MM.1S (cell line): ENCODE results near the gene MAGEB6.

Source experiments
- DNase-seq: peaks from one replicate; pipeline ENCODE4 v3.0.0-alpha.2; 2015
- H2AFZ ChIP-seq: fragments of 300-600 bp; sonication (generic); 2 replicates; pipeline ENCODE4 v1.6.0; 2016; ENCODE audit warnings: antibody characterized with exemption, low read length
- H3F3A ChIP-seq: fragments of 300-600 bp; sonication (generic); 2 replicates; pipeline ENCODE4 v1.6.1; 2016; ENCODE audit warnings: mild to moderate bottlenecking, antibody characterized with exemption, low read length, moderate library complexity, mixed read lengths; ENCODE audit not compliant: insufficient read depth
- H3K27ac ChIP-seq: fragments of 300-600 bp; sonication (generic); 2 replicates; pipeline ENCODE4 v1.5.1; 2016; ENCODE audit warnings: mild to moderate bottlenecking, low read length
- H3K27me3 ChIP-seq: fragments of 300-600 bp; sonication (generic); replicated peaks from 2 replicates; pipeline ENCODE4 v1.6.0; 2016; ENCODE audit warnings: low read length; ENCODE audit not compliant: insufficient read depth
- H3K36me3 ChIP-seq: fragments of 300-600 bp; sonication (generic); replicated peaks from 2 replicates; pipeline ENCODE4 v1.6.1; 2016; ENCODE audit warnings: mild to moderate bottlenecking, low read length, mixed read lengths; ENCODE audit not compliant: insufficient read depth
- H3K4me1 ChIP-seq: fragments of 300-600 bp; sonication (generic); 2 replicates; pipeline ENCODE4 v1.6.1; 2016; ENCODE audit warnings: low read length, mixed read lengths
- H3K4me2 ChIP-seq: fragments of 300-600 bp; sonication (generic); 2 replicates; pipeline ENCODE4 v1.6.0; 2016; ENCODE audit warnings: low read depth, low read length
- H3K4me3 ChIP-seq: fragments of 300-600 bp; sonication (generic); 2 replicates; pipeline ENCODE4 v1.5.1; 2016; ENCODE audit warnings: low read length, mixed read lengths
- H3K79me2 ChIP-seq: fragments of 300-600 bp; sonication (generic); 2 replicates; pipeline ENCODE4 v1.6.1; 2016; ENCODE audit warnings: mixed run types, low read length, mixed read lengths
- H3K9ac ChIP-seq: fragments of 300-600 bp; sonication (generic); 2 replicates; pipeline ENCODE4 v1.6.1; 2016; ENCODE audit warnings: low read length, mixed read lengths
- H3K9me2 ChIP-seq: fragments of 300-600 bp; sonication (generic); replicated peaks from 2 replicates; pipeline ENCODE4 v1.6.1; 2016; ENCODE audit warnings: mild to moderate bottlenecking, low read length, mixed read lengths; ENCODE audit not compliant: insufficient read depth
- H3K9me3 ChIP-seq: fragments of 300-600 bp; sonication (generic); replicated peaks from 2 replicates; pipeline ENCODE4 v1.6.1; 2016; ENCODE audit warnings: mild to moderate bottlenecking, low read length, mixed read lengths; ENCODE audit not compliant: insufficient read depth
- H4K20me1 ChIP-seq: fragments of 300-600 bp; sonication (generic); 2 replicates; pipeline ENCODE4 v1.6.1; 2016; ENCODE audit warnings: mild to moderate bottlenecking, low read length, moderate library complexity, mixed read lengths; ENCODE audit not compliant: insufficient read depth
- CTCF ChIP-seq: fragments of 300-600 bp; sonication (generic); IDR thresholded peaks from 2 replicates; pipeline ENCODE4 v1.5.1; 2016; ENCODE audit warnings: antibody characterized with exemption, low read length, mixed read lengths
- EZH2 ChIP-seq: fragments of 300-600 bp; sonication (generic); optimal IDR thresholded peaks from 2 replicates; pipeline ENCODE3; 2017; ENCODE audit warnings: low read depth, mild to moderate bottlenecking, antibody characterized with exemption, low read length, mixed read lengths
- EZH2phosphoT487 ChIP-seq: fragments of 300-600 bp; sonication (generic); IDR thresholded peaks from 2 replicates; pipeline ENCODE4 v1.6.1; 2018; ENCODE audit warnings: antibody characterized with exemption, low read length

Gene MAGEB6

GRCh38 chrX:26234177-26234576 lies 41.9 kb downstream of the MAGEB6 start:
- no peak for DNase-seq
- no peaks in the 10 kb centered on the region for H3K9me2 ChIP-seq
- H3K27me3 ChIP-seq = no peaks in the 10 kb centered on the region
- H3K4me2 ChIP-seq = no peak overlapping the region
- no peaks in the 10 kb centered on the region for H3K36me3 ChIP-seq
- no peak overlapping the region for H3K27ac ChIP-seq
- H3K4me1 ChIP-seq = no peaks in the 10 kb centered on the region
- TF ChIP-seq EZH2 (no peak), EZH2phosphoT487 (no peak), CTCF (no peak)
- H3K4me3 ChIP-seq = no peak overlapping the region
- H2AFZ ChIP-seq = no peak overlapping the region
- no peak overlapping the region for H3K9ac ChIP-seq
- H3K9me3 ChIP-seq = no peaks in the 10 kb centered on the region
- no peaks in the 10 kb centered on the region for H4K20me1 ChIP-seq
- no peaks in the 10 kb centered on the region for H3K79me2 ChIP-seq
- H3F3A ChIP-seq = no peaks in the 10 kb centered on the region
